H9 (cell line): ENCODE data around the gene FHIT. TPM values are rescaled to one million over a fixed set of nuclear protein-coding genes. Genes with fewer than 3 reads are reported as not detected.
A peak's percentile ranks its signal among the peaks of the same experiment; 100 is the strongest.

ENCODE experiments used
- DNase-seq: peaks from one replicate; pipeline ENCODE4 v3.0.0-alpha.2; 2017
- H2AFZ ChIP-seq: one replicate; pipeline ENCODE4 v1.6.1; 2013; ENCODE audit warnings: mild to moderate bottlenecking, low read length, control low read depth, moderate library complexity
- H2AK5ac ChIP-seq: 2 replicates; pipeline ENCODE4 v1.6.1; 2013; ENCODE audit warnings: low read length, control low read depth, mixed read lengths; ENCODE audit not compliant: insufficient read length
- H2BK120ac ChIP-seq: one replicate; pipeline ENCODE4 v1.6.1; 2013; ENCODE audit warnings: low read depth, mild to moderate bottlenecking, low read length, control low read depth, inconsistent platforms; ENCODE audit not compliant: poor library complexity, severe bottlenecking
- H2BK12ac ChIP-seq: 2 replicates; pipeline ENCODE4 v1.6.1; 2013; ENCODE audit warnings: low read length, control low read depth, mixed read lengths, low read depth; ENCODE audit not compliant: insufficient read length
- H2BK15ac ChIP-seq: 2 replicates; pipeline ENCODE4 v1.6.1; 2013; ENCODE audit warnings: low read depth, low read length, control low read depth
- H2BK20ac ChIP-seq: one replicate; pipeline ENCODE4 v1.6.1; 2013; ENCODE audit warnings: low read depth, mild to moderate bottlenecking, low read length, control low read depth, inconsistent platforms; ENCODE audit not compliant: poor library complexity, severe bottlenecking
- H2BK5ac ChIP-seq: 2 replicates; pipeline ENCODE4 v1.6.1; 2013; ENCODE audit warnings: low read length, control low read depth, mixed read lengths; ENCODE audit not compliant: insufficient read length
- H3K14ac ChIP-seq: 2 replicates; pipeline ENCODE4 v1.6.1; 2013; ENCODE audit warnings: low read length, control low read depth; ENCODE audit not compliant: insufficient read depth
- H3K18ac ChIP-seq: 2 replicates; pipeline ENCODE4 v1.6.1; 2013; ENCODE audit warnings: low read depth, mild to moderate bottlenecking, mixed read lengths, low read length, control low read depth; ENCODE audit not compliant: insufficient read length
- H3K23ac ChIP-seq: 2 replicates; pipeline ENCODE4 v1.6.1; 2013; ENCODE audit warnings: low read length, control low read depth, mixed read lengths, low read depth; ENCODE audit not compliant: insufficient read length
- H3K23me2 ChIP-seq: 2 replicates; pipeline ENCODE4 v1.6.1; 2013; ENCODE audit warnings: low read depth, mild to moderate bottlenecking, mixed read lengths, low read length, control low read depth; ENCODE audit not compliant: insufficient read length, poor library complexity, severe bottlenecking
- H3K27ac ChIP-seq: 2 replicates; pipeline ENCODE4 v1.5.1; 2013; ENCODE audit warnings: low read length, control low read depth, mixed read lengths, low read depth; ENCODE audit not compliant: insufficient read length
- H3K27me3 ChIP-seq: 2 replicates; pipeline ENCODE4 v1.6.1; 2013; ENCODE audit warnings: low read length, control low read depth, inconsistent platforms; ENCODE audit not compliant: insufficient read depth
- H3K4ac ChIP-seq: 2 replicates; pipeline ENCODE4 v1.6.1; 2013; ENCODE audit warnings: low read depth, mild to moderate bottlenecking, control low read depth, inconsistent platforms, low read length, moderate library complexity
- H3K4me1 ChIP-seq: 2 replicates; pipeline ENCODE4 v1.6.1; 2013; ENCODE audit warnings: low read length, control low read depth, inconsistent platforms; ENCODE audit not compliant: insufficient read depth
- H3K4me2 ChIP-seq: 2 replicates; pipeline ENCODE4 v1.6.1; 2013; ENCODE audit warnings: low read length, control low read depth, mixed read lengths; ENCODE audit not compliant: insufficient read length, insufficient read depth
- H3K56ac ChIP-seq: 2 replicates; pipeline ENCODE4 v1.6.1; 2013; ENCODE audit warnings: low read depth, mild to moderate bottlenecking, mixed read lengths, low read length, control low read depth; ENCODE audit not compliant: insufficient read length
- H3K79me1 ChIP-seq: 2 replicates; pipeline ENCODE4 v1.6.1; 2013; ENCODE audit warnings: low read depth, mild to moderate bottlenecking, moderate library complexity, low read length, control low read depth, inconsistent platforms; ENCODE audit not compliant: insufficient read depth, poor library complexity, severe bottlenecking
- H3K79me2 ChIP-seq: 2 replicates; pipeline ENCODE4 v1.6.1; 2013; ENCODE audit warnings: low read length, control low read depth, inconsistent platforms; ENCODE audit not compliant: insufficient read depth
- H3K9ac ChIP-seq: 2 replicates; pipeline ENCODE4 v1.6.1; 2013; ENCODE audit warnings: low read length, control low read depth, mixed read lengths; ENCODE audit not compliant: insufficient read length; ENCODE audit errors: extremely low read depth
- H3K9me3 ChIP-seq: one replicate; pipeline ENCODE4 v1.6.1; 2013; ENCODE audit warnings: low read depth, low read length, inconsistent platforms; ENCODE audit not compliant: control insufficient read depth
- H3T11ph ChIP-seq: one replicate; pipeline ENCODE4 v1.6.1; 2013; ENCODE audit warnings: mild to moderate bottlenecking, low read length, control low read depth, inconsistent platforms
- H4K20me1 ChIP-seq: one replicate; pipeline ENCODE4 v1.6.1; 2013; ENCODE audit not compliant: control insufficient read depth, insufficient read length, insufficient read depth
- H4K5ac ChIP-seq: 2 replicates; pipeline ENCODE4 v1.6.1; 2013; ENCODE audit warnings: low read depth, mild to moderate bottlenecking, mixed read lengths, low read length, control low read depth; ENCODE audit not compliant: insufficient read length
- H4K8ac ChIP-seq: replicated peaks from 2 replicates; pipeline ENCODE4 v1.6.1; 2013; ENCODE audit warnings: low read length, control low read depth, mixed read lengths, low read depth; ENCODE audit not compliant: insufficient read length
- H4K91ac ChIP-seq: 2 replicates; pipeline ENCODE4 v1.6.1; 2013; ENCODE audit warnings: low read depth, mild to moderate bottlenecking, moderate library complexity, mixed read lengths, low read length, control low read depth; ENCODE audit not compliant: insufficient read length
- H3K27ac Mint-ChIP-seq, 3 experiments: 2 replicates in 2 of 3; 3 replicates in 1 of 3; pipeline ENCODE4 v1.8.0; 2020 to 2021; ENCODE audit warnings: mixed read lengths in 3 of 3, mild to moderate bottlenecking in 1 of 3, moderate library complexity in 1 of 3
- H3K27me3 Mint-ChIP-seq: 2 replicates; pipeline ENCODE4 v1.8.0; 2021; ENCODE audit warnings: low read depth, mild to moderate bottlenecking, moderate library complexity, mixed read lengths
- H3K36me3 Mint-ChIP-seq, 3 experiments: 2 replicates in 2 of 3; 3 replicates in 1 of 3; pipeline ENCODE4 v1.8.0; 2020 to 2021; ENCODE audit warnings: low read depth in 3 of 3, mixed read lengths in 3 of 3; ENCODE audit not compliant: insufficient read depth in 1 of 3
- H3K4me1 Mint-ChIP-seq, 2 experiments: 2 replicates each; pipeline ENCODE4 v1.8.0; 2020; ENCODE audit warnings: mixed read lengths in 2 of 2
- H3K4me3 Mint-ChIP-seq, 2 experiments: 2 replicates in 1 of 2; 3 replicates in 1 of 2; pipeline ENCODE4 v1.8.0; 2020 to 2021; ENCODE audit warnings: mild to moderate bottlenecking in 2 of 2, mixed read lengths in 2 of 2, moderate library complexity in 1 of 2
- H3K9me3 Mint-ChIP-seq, 2 experiments: 2 replicates in 1 of 2; 3 replicates in 1 of 2; pipeline ENCODE4 v1.8.0; 2020; ENCODE audit warnings: mild to moderate bottlenecking in 2 of 2, mixed read lengths in 2 of 2, moderate library complexity in 1 of 2
- CTCF ChIP-seq: fragments of 200-600 bp; sonication (generic); conservative IDR thresholded peaks from 3 replicates; pipeline ENCODE4 v1.8.0; 2021; ENCODE audit warnings: antibody characterized with exemption, mild to moderate bottlenecking
- WGBS: extraction: QIAGEN DNeasy Blood & Tissue Kit; methylation state at CpG from one replicate; pipeline ENCODE4 v1.1.7; 2013; ENCODE audit warnings: missing lambda C conversion rate, low lambda C conversion rate, mixed read lengths; ENCODE audit not compliant: insufficient read length; ENCODE audit errors: extremely low coverage; 5-methylcytosine and 5-hydroxymethylcytosine counted together
- total RNA-seq: library from RNA; stranded (reverse); gene quantifications from 2 replicates; pipeline ENCODE4 v1.2.1, GENCODE V29; 2021

FHIT gene
- total RNA-seq, 1 experiment from 2014 or later = 3.0 TPM

GRCh38 chr3:60887574-60887973 is 363.7 kb downstream of the FHIT start:
- H3K36me3 Mint-ChIP-seq = peaks cover 8 to 23% (median 10%) of the 10 kb centered on the region in 3 experiments; a peak in 6 of 7 replicates
- Histone ChIP-seq H3K27ac (no peak overlapping the region), H2BK20ac (no peak overlapping the region), H3K4me1 (no peaks in the 10 kb centered on the region), H3T11ph (no peak overlapping the region), H3K4me2 (no peak overlapping the region), H3K9me3 (no peaks in the 10 kb centered on the region), H3K79me1 (no peaks in the 10 kb centered on the region), H3K18ac (no peak overlapping the region), H4K5ac (no peak overlapping the region), H4K20me1 (no peaks in the 10 kb centered on the region), H3K79me2 (no peaks in the 10 kb centered on the region), H3K27me3 (no peaks in the 10 kb centered on the region), H2BK5ac (no peak overlapping the region), H4K91ac (no peak overlapping the region), H2AK5ac (no peak overlapping the region), H2AFZ (no peak overlapping the region), H2BK12ac (no peak overlapping the region), H4K8ac (no peak overlapping the region), H3K23ac (no peak overlapping the region), H3K23me2 (no peaks in the 10 kb centered on the region), H3K14ac (no peak overlapping the region), H3K9ac (no peak overlapping the region), H2BK120ac (no peak overlapping the region), H3K4ac (no peak overlapping the region), H2BK15ac (no peak overlapping the region), H3K56ac (no peak overlapping the region)
- no peak for TF ChIP-seq CTCF
- WGBS = no CpG with 5 or more reads among the region's 4 CpGs
- DNase-seq = no peak
- H3K9me3 Mint-ChIP-seq = peaks cover 9 to 10% of the 10 kb centered on the region in 2 experiments; a peak in 4 of 5 replicates
- no peak overlapping the region for H3K4me3 Mint-ChIP-seq
- H3K27ac Mint-ChIP-seq = peak overlapping the region in 1 of 3 experiments; percentile 90; a peak in 2 of 7 replicates
- no peaks in the 10 kb centered on the region for H3K27me3 Mint-ChIP-seq
- H3K4me1 Mint-ChIP-seq = peaks cover 14 to 24% of the 10 kb centered on the region in 2 experiments
